ENCODE results near the gene OLFM2.
"Not testable (repeated sequence)": the region's sequence is repeated elsewhere in the genome, so short reads cannot be mapped to it uniquely, and the experiment has no call there.

OLFM2 gene

DNA sequence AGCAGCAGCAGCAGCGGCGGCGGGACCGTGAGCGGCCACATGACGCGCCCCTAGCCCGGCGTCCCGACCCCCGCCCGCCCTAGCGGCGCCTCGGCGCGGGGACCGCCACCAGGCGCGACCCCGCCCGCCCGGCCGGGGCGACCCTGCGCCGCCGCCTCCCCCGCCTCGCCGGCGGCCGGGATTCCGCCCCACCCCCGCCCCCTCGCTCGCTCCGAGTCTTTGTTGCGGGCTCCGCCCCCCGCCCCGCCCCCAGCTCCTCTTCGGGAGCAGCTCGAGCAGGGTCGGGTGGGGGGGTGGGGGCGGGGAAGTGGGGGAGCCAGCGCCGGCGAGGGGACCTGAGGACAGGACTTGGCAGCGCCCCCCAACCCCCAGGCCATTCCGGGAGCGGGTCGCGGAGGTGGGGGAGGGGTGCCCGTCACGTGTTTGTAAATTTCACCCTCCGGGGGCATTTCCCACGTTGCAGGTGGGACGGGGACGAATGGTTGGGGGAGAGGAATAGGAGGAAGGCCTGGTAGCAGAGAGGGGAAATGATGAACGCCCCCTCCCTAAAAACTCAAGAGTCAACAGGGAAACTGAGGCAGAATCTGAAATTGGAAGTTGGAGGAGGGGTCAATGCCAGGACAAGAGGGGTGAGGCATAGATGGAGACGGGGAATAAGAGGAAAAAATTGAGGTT is at the start of gene OLFM2:
TSS of gene OLFM2 (minus strand) at position 190 of the 675 bp plus-strand sequence. CDS start at position 41, 149 bp downstream.
- no peak for DNase-seq (ENCODE audit: low read depth, low spot score)

DNA sequence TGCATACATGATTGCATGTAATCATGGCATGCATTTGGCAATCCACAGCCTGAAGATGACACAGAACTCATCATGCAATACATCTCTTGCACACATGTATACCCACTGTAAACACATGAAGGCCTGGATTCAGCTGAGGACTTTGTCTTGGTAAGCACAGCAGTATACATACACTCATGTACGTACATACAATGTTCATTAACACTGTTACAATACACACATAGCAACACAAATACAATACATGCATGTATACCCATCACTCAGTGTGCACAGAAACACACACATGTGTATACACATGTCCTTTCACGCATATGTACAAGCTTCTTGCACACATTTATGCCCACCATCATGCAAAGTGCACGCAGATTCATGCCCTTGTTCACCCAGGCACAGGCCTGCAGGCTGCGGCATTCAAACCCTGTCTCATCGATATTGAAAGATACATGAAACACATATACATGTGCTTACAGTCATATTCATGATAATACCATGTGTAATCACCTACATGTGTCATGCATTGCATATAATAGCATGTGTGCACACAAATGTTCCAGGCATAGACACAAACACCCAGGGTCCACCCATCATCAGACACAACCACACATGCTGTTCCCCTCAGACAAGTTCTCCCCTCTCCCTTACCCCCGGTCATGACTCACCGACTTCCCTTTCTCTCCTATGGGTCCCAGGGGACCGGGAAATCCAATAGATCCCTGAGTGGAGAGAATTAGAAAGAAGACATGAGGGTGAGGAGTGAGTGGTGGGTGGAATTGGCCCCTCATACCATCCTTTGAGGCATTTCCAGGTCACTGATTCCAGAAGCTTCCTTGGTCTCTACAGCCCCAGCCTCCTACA is 45.3 kb upstream of the OLFM2 start:
- no peak for DNase-seq (ENCODE audit: low read depth, low spot score)

DNA sequence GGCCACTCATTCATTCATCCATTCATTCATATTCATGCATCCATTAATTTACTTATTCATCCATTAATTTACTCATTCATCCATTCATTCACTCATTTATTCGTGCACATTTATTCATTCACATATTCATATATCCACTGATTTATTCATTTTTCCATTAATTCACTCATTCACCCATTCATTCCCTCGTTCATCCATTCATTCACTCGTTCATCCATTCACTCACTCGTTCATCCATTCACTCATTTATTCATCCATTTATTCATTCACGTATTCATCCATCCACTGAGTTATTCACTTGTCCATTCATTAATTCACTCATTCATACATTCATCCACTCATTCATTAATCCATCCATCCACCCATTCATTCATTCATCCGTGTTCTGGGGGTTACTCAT is 35.8 kb upstream of the OLFM2 start:
- no peak for DNase-seq (ENCODE audit: low read depth, low spot score)

DNA sequence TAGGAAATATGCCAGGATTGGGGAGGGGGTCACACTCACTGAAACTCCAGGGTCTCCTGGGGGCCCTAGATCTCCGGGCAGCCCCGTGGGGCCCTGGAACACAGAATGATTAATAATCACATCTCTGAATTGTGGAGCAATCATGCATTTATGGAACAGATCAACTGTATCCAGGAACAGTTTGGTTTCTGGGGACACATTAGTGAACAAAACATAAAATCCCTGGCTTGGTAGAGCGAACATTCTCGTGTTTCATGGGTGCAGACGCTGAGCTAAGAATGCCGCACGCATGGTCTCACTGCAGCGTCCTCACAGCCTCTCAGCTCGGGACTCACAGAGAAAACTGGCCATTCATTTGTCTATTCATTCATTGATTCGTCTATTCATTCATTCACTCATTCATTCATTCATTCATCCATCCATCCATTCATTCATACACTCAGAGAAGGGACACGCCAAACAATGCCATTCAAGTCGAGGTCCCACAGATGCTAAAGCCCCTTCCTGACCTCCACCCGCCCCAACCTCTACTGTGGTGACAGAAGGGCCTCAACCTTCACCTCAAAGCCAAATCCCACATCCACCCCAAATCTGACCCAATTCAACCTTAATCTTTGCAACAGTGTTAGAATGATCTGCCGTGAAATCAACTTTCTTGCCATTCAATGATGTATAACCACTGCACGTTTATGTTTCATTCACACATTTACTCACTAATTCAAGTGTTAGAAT is 35.0 kb upstream of the OLFM2 start:
- DNase-seq (ENCODE audit: low read depth, low spot score) = no peak

DNA sequence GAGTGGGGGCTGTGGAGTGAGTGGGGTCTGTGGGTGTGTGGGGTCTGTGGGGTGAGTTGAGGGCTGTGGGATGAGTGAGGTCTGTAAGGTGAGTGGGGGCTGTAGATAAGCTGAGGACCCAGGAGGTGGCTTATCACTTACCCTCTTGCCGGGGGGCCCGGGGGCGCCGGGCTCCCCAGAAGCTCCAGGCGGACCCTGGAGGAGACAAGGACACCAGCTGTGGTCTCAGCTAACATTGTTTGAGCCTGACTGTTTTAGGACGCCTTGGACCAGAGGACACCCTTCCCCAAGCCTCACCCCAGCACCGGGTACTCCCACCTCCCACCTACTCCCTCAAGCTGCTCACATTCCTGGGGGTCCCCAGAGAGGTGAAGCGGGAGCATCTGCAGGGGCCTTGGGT is 34.2 kb upstream of the OLFM2 start:
- DNase-seq (ENCODE audit: low read depth, low spot score) = no peak

DNA sequence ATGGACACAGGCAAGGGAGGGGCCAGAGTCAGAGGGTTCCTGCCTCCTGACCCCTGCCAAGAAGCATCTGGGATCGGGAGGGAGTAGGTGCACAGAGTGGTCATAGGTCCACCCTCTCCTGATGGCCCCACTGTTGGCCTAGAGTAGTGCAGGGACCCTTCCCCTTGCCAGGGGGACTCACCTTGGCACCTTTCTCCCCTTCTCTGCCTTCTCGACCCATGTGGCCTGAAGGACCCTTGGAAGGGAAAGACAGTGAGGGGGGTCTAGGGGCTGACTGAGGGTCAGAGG is 33.3 kb upstream of the OLFM2 start:
- DNase-seq (ENCODE audit: low read depth, low spot score) = no peak

DNA sequence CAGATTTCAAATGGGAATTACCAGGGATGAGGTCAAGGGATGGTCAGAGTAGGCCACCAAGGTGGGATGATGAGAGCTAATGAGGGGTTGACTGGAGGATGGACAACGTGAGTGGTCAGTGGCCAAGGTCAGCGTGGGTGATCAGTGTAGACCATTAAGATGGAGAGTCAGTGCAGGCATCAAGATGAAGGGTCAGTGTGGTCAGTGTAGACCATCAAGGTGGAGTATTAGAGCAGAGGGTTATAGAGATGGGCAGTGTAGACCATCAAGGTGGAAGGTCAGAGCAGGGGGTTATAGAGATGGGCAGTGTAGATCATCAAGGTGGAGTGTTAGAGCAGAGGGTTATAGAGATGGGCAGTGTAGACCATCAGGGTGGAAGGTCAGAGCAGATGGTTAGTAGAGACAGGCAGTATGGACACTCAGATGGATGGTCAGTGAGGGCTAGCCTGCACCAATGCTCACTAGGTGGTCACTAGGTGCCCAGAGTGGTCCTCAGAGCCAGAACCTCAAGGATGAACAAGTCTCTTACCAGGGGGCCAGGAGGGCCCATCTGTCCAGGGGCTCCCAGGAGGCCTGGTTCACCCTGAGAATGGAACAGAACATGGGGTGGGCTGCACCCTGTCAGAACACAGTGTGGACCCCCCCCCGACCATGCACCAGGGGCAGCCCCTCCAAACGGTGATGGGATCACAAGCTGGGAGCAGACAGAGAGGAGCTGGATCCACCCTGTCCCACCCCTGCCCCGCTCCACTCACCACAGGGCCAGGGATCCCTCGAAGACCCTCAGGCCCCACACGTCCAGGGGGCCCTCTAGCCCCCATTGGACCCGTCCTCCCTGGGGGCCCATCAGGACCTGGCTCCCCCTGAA is 32.7 kb upstream of the OLFM2 start:
- no peak for DNase-seq (ENCODE audit: low read depth, low spot score)

DNA sequence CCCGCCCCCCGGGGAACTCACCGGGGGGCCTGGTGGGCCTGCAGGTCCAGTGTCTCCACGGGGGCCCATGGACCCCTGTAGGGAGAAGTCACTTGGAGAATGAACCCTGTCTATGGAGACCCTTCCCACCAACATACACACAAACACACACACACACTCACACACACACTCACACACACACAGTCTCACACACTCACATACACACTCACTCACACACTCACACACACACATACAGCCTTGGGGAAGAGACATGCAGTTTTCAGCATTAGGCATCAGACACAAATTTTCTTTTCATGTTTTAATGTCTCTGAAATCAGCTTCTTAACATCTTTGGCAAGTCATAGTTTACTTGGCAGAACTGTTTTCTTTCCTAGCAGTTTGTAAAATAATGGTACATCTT is 31.0 kb upstream of the OLFM2 start:
- no peak for DNase-seq (ENCODE audit: low read depth, low spot score)

DNA sequence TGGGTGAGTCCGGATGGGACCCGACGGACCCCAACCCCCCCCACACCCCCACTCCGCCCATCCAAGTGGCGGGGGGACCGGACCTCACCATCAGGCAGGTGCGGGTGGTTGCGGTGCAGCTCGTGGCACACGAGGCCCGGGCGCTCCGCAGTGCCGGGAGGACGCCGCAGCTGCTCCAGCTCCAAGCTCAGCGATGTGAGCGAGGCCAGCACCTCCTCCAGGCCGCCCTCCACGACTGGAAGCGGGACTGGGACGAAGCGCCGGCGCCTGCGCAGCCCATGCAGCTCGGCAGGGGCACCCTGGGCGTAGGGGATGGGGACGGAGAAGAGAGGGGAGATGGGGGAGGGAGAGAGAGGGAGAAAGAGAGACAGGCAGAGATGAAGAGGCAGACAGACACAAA is 30.1 kb upstream of the OLFM2 start:
- DNase-seq (ENCODE audit: low read depth, low spot score) = no peak

DNA sequence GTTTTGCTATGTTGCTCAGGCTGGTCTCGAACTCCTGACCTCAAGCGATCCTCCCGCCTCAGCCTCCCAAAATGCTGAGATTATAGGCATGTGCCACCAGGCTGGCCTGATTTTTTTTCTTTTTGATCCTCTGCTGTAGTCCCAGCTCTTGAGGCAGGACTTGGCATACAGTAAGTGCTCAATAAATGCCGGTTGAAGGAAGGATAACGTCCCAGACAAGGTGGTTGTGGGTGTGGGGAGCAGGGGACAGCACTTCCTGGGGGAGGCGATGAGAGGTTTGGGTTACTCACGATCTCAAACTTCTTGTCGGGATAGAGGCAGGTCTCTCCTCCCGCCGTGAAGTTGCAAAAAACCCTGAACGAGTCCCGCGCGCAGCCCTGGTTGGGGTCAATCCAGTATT is 29.7 kb upstream of the OLFM2 start:
- DNase-seq (ENCODE audit: low read depth, low spot score) = no peak

DNA sequence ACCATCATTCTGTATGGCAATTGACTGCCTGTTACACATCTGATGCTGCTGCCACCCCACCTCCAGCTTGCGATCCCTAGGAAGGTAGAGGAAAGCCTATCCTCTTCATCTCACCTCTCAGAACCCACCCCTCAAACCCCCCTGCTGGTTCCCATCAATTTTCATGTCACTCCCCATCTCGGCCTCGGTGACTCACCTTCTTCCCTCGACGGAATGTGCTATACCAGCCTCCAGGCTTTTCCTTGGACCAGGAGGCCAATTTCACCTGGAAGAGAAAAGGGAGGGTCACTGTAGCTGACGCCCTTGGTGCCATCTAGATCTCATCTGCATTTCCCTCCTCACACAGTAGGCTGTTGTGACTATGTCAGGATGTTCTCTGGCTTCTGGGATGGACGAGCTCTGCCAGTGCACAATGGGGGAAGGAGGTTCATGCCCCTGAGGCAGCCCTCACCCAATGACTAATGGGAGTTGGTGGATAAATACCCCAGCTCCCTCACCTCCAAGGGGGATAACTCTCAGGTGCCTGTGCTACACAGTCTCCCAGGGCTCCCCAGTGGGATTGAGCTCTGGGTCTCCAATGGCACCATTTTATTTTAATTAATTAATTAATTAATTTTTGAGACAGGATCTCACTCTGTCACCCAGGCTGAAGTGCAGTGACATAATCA is 26.4 kb upstream of the OLFM2 start:
- no peak for DNase-seq (ENCODE audit: low read depth, low spot score)

DNA sequence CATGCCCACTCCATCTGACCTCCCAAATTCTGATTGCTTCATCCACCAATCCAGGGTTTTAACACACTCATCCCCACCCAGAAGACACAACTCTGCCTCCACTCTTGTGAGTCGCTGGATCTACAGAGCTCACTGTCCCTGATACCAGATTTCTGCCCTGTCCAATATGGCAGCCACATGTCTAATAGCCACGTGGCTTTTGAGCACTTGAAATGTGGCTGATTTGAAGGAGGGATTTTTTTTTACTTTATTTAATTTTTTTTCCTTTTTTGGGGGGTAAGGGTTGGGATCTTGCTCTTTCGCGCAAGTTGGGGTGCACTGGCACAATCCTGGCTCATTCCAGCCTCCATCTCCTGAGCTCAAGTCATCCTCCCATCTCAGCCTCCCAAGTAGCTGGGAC is 24.8 kb upstream of the OLFM2 start:
- DNase-seq (ENCODE audit: low read depth, low spot score) = no peak

DNA sequence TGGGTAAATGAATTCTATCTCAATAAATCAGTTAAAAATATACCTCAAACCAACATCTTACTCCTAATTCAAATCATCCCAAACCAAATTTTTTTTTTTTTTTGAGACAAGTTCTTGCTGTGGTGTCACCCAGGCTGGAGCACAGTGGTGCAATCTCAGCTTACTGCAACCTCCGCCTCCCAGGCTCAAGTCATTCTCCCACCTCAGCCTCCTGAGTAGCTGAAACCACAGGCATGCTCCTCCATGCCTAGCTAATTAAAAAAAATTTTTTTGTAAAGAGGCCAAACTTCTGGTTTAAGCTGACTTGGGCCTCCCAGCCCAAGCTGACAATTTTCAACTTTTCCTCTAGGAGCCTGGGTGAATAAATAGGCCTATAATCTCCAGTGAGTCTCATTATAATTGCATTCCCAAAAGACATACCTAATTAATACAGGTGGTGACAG is 22.1 kb upstream of the OLFM2 start:
- DNase-seq (ENCODE audit: low read depth, low spot score) = no peak

DNA sequence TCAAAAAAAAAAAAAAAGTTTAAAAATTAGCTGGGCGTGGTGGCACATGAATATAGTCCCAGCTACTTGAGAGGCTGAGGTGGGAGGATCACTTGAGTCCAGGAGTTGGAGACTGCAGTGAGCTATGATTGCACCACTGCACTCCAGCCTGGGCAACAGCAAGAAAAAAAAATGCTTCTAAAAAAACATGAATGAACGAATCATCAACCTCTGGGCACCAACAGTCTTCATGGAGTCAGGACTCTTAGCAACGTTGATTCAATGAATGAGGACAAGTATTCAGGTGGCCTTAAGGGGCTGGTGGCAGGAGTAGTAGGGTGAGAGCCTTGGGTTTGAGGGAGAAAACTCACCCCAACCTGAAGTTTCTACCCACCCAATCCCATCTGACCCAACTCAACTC is 20.6 kb upstream of the OLFM2 start:
- no peak for DNase-seq (ENCODE audit: low read depth, low spot score)

DNA sequence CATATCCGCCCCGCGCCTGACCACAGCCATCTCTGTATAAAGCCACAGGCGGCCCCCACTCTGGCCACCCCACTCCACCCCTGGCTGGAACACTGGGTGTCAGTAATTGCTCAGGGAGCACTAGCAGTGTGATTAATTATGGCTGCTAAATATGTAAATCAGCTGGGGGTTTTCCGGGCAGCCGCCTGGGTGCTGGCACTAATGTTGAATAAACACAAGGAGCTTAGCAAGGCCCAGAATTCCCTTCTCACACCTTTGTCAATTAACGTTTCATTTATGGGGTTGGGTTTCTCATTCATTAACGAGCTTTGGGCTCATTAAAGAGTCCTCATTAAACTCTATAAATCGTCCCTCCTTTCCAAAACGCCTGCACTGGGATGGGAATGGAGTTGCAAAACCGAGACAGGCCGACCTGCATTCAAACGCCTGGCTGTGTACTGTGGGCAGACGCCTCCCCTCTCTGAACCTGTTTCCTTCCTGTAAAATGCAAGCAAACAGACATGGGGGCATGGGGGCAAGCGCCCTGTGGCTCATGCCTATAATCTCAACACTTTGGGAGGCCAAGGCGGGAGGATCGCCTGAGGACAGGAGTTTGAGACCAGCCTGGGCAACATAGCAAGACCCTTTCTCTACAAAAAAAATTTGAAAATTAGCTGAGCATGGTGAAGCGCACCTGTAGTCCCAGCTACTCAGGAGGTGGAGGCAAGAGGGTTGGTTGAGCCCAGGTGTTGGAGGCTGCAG is 17.7 kb upstream of the OLFM2 start:
- DNase-seq (ENCODE audit: low read depth, low spot score) = no peak

DNA sequence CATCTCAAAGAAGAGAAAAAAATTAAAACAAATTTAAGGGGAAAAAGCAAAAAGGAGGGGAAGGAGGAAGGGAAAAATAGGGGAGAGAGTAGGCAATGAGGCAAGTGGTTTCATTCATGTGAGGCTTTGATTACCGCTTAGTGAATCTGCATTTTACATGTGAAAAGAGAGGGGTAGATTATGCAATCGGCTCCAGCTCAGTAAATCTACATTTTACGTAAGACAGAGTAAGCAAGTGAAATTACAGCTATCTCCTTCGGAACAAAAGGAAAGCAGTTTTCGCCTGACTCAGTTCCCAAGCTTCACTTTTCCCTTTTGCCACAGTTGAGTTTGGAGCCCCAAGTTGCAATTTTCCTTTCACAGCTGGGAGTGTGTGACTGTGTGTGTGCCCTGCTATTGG is 16.0 kb upstream of the OLFM2 start:
- DNase-seq (ENCODE audit: low read depth, low spot score) = no peak

DNA sequence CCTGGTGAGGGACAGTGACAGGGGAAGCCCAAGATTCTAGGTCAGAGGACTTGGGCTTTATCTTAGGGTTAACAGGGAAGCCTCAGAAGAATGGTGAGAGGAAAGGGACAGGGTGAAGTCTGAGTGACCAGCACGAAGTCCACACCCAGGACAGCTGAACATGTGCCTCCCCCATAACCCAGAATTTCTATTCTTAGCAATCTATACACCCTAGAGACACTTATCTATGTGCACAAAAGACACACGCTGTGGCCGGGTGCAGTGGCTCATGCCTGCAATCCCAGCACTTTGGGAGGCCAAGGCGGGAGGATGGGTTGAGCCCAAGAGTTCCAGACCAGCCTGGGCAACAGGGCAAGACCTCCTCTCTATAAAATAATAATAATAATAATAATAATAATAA is 11.1 kb upstream of the OLFM2 start:
- DNase-seq (ENCODE audit: low read depth, low spot score) = no peak

DNA sequence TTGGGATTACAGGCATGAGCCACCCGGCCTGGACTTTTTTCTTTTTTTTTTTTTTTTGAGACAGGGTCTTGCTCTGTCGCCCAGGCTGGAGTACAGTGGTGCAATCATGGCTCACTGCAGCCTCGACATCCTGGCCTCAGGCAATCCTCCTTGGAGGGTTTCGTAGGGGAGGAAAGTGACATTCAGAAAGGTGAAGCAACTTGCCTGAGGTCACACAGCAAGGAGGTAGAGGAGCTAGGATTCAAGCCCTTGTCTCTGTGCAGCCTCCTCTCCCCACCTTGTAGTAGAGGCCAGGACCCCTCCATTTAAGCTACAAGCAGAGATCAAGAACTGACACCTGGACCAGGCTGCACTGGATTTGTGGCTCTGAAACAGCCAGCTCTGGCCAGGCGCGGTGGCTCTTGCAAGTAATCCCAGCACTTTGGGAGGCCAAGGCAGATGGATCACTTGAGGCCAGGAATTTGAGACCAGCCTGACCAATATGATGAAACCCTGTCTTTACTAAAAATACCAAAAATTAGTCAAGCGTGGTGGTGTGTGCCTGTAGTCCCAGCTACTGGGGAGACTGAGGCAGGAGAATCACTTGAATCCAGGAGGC is 10.3 kb upstream of the OLFM2 start:
- not testable (repeated sequence) for DNase-seq (ENCODE audit: low read depth, low spot score)

DNA sequence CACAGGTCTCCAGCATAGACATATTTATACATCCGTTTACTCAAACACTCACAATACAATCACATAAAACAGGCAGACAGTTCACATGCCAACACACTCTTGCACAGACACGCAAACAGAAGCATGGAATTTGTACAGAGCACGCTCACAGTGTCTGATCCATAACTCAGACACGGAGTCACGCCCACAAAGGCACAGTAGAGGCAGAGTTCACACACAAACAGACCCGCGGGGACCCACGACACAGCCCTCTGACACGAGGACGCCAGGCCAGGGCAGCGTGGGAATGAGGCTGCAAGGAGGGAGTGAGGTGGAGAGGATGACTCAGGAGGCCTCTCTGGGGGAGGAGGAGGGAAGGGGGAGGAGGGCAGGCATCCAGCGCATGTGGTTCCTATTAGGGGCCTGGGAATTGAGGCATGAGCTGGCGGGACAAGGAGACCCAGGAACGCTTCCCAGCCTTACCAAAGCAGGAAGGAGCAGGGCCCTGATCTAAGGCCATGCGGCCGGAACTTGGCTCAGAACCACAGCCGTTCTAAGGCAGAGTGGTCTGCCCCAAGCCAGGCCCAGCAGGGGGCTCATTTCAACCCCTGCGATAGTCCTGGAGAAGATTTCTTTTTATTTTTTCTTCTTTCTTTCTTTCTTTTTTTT is 9.1 kb upstream of the OLFM2 start:
- peak; percentile 99 for DNase-seq (ENCODE audit: low read depth, low spot score)

DNA sequence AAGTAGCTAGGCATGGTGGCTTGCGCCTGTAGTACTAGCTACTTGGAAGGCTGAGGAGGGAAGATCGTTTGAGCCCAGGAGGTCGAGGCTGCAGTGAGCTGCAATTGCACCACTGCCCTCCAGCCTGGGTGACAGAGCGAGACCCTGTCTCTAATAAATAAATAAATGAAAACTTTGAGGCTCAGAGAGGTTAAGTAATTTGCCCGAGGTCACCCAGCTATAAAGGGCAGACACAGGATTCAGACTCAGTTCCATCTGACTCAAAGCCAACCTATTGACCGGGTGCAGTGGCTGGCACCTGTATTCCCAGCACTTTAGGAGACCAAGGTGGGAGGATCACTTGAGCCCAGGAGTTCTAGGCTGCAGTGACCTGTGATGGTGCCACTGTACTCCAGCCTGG is 7.4 kb upstream of the OLFM2 start:
- DNase-seq (ENCODE audit: low read depth, low spot score) = no peak
